Daoy (cell line): ENCODE measurements around the gene C2CD4C. TPM values are rescaled to one million over a fixed set of nuclear protein-coding genes. Genes with fewer than 3 reads are reported as not detected.
A peak's percentile ranks its signal among the peaks of the same experiment; 100 is the strongest.
"Not testable (repeated sequence)": the region's sequence is repeated elsewhere in the genome, so short reads cannot be mapped to it uniquely, and the experiment has no call there.

Source experiments
- DNase-seq: peaks from one replicate; pipeline ENCODE4 v3.0.0-alpha.2; 2015; ENCODE audit warnings: low read depth
- total RNA-seq: library from RNA; depleted of rRNA; stranded (reverse); fragments of >200 nt; shearing (Covaris generic); gene quantifications from 2 replicates; pipeline ENCODE4 v1.2.3, GENCODE V29; 2014

The C2CD4C gene
- total RNA-seq, 1 experiment from 2014 or later, result not detected

- peak; percentile 75 for DNase-seq
Observed at GRCh38 chr19:382578-382977, 26.4 kb downstream of the C2CD4C start.

GRCh38 chr19:381901-382300 lies 27.0 kb downstream of the C2CD4C start:
- DNase-seq, result not testable (repeated sequence)

- not testable (repeated sequence) for DNase-seq
Observed at GRCh38 chr19:380618-381219, 28.2 kb downstream of the C2CD4C start.

- DNase-seq, result no peak
Observed at GRCh38 chr19:379796-380195, 29.2 kb downstream of the C2CD4C start.

- no peak for DNase-seq
Observed at GRCh38 chr19:378706-379105, 30.2 kb downstream of the C2CD4C start.

GRCh38 chr19:377801-378581 lies 31.0 kb downstream of the C2CD4C start:
- DNase-seq, result no peak

GRCh38 chr19:376111-376470 lies 32.9 kb downstream of the C2CD4C start:
- DNase-seq, result no peak

- no peak for DNase-seq
Observed at GRCh38 chr19:375395-376110, 33.4 kb downstream of the C2CD4C start.

- no peak for DNase-seq
Observed at GRCh38 chr19:374886-375235, 34.1 kb downstream of the C2CD4C start.

- no peak for DNase-seq
Observed at GRCh38 chr19:374183-374885, 34.6 kb downstream of the C2CD4C start.

GRCh38 chr19:373391-374182 lies 35.4 kb downstream of the C2CD4C start:
- no peak for DNase-seq

- peak; percentile 30 for DNase-seq
Observed at GRCh38 chr19:372306-372890, 36.5 kb downstream of the C2CD4C start.

- no peak for DNase-seq
Observed at GRCh38 chr19:371501-372168, 37.3 kb downstream of the C2CD4C start.

- no peak for DNase-seq
Observed at GRCh38 chr19:370641-371330, 38.2 kb downstream of the C2CD4C start.

- no peak for DNase-seq
Observed at GRCh38 chr19:369876-370275, 39.1 kb downstream of the C2CD4C start.

- DNase-seq, result no peak
Observed at GRCh38 chr19:369256-369655, 39.7 kb downstream of the C2CD4C start.

- DNase-seq, result no peak
Observed at GRCh38 chr19:368630-369024, 40.3 kb downstream of the C2CD4C start.

- DNase-seq, result no peak
Observed at GRCh38 chr19:367963-368629, 40.9 kb downstream of the C2CD4C start.

- DNase-seq, result no peak
Observed at GRCh38 chr19:367561-367960, 41.4 kb downstream of the C2CD4C start.
